Middle frontal gyrus (tissue), 1 donor: Measurements from ENCODE around the gene DLX1.
"Not testable (repeated sequence)": the region's sequence is repeated elsewhere in the genome, so short reads cannot be mapped to it uniquely, and the experiment has no call there.

Source experiments
- DNase-seq: peaks from one replicate; pipeline ENCODE4 v3.0.0-alpha.2; 2015; ENCODE audit warnings: low spot score; ENCODE audit errors: extremely low spot score

The DLX1 gene

DNA sequence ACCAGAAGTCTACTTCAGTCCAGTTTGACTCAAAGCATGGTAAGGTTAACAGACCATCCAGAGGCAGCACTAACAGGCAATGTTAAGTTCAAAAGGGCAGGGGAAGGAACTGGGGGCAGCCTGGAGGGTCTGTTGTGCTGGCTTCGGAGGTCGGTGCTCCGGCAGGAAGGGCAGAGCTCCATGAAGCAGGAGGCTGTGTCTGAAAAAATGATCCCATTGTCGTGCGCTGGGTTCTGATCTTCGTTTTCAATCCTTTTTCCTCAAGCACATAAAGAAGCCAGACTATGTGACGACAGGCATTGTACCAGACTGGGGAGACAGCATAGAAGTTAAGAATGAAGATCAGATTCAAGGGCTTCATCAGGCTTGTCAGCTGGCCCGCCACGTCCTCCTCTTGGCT, 21.9 kb upstream of the DLX1 start:
- no peak for DNase-seq

DNA sequence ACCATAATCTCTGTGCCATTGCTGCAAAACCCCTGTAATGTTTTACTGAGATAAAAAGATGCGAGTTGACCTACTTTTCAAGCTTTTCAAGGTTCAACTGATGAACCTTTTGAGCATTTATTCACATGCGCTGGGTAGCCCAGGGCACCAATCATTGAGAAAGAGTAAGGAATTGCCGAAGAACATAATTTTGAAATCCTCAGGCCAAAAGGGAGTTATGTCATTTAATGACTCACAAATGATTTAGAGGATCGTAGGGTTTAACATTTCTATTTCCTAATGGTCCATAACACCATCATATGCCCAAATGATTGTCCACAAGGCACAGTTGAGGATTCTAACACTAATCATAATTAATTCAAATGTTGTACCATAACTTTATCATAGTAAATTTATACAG, 20.2 kb upstream of the DLX1 start:
- no peak for DNase-seq

DNA sequence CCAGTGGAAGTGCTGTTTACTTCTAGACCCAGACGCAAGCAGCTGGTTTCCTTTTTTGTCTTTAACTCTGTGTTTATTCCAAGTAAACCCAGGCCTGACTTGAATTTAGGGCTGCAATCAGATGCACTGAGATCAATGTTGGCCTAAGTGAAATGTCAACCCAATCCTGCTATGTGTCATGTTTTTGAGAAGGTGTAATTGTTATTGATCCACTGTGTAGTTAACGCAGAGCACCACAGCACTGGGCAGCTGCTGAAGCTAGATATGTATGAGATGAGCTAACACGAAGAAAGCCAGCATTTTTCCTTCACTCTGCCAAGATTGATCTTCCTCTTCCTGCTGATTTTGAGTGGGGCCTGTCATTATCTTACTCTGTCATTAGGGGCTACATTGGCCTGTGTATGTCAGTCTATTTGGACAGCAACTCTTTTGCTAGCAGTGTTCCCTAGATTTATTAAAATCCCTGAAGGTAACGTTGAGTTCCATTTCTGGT, 18.9 kb upstream of the DLX1 start:
- no peak for DNase-seq

DNA sequence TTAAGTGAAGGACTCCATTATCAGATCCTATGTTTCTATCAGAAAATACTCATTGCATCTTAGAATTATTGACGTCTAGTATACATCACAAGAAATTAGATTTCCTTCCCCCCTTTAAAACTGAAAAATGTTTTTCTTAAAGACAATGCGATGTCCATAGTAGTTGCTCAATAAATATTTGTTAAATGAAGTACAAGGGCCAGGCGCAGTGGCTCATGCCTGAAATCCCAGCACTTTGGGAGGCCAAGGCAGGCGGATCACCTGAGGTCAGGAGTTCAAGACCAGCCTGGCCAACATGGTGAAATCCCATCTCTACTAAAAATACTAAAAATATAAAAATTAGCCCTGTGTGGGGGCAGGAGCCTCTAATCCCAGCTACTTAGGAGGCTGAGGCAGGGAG, 17.4 kb upstream of the DLX1 start:
- not testable (repeated sequence) for DNase-seq

DNA sequence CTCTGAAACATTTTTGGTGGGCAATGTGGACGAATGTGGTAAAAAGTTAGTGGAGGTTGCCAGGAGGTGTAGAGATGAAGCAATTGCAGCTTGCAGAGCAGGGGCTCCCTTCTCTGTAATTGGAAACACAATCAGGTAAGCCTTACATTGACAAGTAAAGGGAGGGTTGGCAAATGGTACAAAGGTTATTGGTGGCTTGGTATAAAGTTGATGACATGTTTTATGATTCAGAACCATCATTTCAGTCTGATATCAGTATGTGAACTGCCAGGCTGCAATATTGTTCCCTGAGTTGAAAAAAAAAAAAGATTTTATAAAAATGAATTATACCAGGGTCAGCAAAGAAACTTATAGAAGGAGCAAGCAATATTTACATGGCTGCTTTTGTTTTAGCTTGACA, 14.4 kb upstream of the DLX1 start:
- no peak for DNase-seq

DNA sequence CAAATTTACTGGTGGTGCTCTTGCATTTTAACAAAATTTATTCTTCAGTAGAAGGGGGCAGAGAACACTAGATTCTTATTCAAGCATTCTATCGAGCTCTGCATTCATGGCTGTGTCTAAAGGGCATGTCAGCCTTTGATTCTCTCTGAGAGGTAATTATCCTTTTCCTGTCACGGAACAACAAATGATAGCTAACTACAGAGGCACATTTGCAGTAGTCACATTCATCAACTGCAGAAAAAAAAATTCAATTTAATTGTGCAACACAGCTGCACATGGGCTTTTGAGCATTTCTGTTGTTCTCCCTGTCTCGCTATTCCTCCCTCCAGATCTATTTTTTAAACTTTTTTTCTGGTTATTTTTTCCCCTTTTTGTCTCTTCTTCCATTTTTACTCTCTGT, 13.0 kb upstream of the DLX1 start:
- DNase-seq, result no peak

DNA sequence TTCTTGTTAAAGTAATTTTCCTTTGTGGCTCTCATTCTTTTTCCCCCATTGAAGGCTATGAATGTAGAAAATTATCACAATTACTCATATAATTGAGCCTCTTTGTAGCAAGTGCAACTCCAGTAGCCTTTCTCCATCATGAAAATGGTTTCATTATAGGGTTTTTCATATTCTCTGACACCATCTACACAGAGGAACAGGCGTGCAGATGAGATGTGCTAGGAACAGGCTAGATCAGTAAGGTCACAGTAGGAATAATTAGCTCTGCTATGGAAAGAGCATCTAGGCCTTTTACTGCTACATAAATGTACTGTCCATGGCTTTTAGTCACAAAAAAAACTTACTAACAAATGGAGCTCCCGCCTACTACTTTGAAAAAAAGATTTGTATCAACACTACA, 12.6 kb upstream of the DLX1 start:
- DNase-seq, result no peak

DNA sequence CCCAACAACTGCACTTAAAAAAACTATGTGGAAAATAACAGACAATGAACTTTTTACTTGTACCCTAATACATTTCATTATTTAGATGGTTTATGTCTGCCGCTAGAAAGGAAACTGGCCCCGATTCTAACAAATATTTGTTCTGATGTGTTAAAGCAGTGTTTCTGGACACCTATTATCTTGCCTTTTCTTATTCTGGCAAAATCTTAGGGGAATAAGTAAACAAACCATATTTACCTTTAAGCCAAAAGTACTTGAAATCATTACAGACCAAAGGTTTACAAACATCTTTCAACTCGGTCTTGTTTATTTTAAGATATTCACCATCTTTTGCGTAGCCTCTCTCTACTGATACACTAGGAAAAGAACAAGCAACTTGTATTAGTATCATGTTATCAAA, 11.8 kb upstream of the DLX1 start:
- DNase-seq, result no peak

DNA sequence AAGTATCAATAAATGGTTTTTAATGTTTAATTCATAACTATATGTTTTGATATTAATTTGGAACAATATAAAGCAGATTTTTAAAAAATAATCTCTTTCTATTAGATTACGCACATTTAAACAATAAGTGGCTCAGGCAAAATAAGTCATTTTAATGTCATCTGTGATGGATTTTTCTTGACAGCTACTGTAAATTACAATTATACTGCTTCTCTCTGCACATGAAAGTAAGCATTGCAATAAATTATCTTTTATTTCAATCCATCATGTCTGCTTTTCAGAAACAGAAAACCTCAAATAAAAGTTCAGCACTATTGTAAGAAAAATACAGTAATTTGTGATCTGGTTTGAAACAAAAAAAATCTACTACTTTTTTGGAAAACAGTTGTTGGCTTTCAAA, 11.1 kb upstream of the DLX1 start:
- DNase-seq, result no peak

DNA sequence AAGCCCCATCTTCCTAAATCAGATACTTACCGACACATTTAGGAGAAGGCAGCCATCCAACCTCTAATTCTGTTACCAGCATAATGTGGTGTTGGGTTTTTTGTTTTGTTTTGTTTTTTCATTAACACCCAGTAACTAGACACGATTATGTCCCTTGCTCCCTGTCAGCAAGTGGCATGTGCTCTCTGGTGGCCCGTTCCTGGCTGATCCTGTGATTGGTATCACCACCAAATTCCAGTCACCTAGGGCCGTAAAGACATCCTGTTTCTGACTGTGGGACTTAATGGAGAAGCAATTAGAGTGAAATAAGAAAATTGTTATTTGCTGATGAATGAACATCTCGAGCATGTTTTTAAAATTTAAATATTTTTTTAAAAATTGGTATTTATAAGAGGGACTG, 5.9 kb upstream of the DLX1 start:
- no peak for DNase-seq

DNA sequence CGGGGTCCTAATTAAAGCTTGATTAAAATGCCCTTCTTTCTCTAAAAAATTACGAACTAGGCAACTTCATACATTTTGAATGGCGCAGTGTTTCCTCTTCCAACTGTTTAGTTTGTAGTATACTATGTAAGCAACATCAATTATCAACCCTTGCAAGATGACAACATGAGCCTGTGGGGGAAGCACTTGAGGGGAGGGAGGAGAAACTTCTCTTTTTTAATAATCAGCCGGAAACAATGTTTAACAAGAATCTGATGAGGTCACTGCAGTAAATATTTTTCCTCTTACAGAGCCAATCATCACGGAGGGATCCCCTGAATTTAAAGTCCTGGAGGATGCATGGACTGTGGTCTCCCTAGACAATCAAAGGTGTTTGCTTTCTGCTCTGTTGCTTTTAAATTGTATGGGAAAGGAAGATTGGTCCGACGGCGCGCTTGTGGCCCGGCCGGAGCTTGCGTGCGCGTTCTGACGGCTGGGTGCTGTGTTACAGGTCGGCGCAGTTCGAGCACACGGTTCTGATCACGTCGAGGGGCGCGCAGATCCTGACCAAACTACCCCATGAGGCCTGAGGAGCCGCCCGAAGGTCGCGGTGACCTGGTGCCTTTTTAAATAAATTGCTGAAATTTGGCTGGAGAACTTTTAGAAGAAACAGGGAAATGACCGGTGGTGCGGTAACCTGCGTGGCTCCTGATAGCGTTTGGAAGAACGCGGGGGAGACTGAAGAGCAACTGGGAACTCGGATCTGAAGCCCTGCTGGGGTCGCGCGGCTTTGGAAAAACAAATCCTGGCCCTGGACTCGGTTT, 5.3 kb upstream of the DLX1 start:
- DNase-seq, result no peak

DNA sequence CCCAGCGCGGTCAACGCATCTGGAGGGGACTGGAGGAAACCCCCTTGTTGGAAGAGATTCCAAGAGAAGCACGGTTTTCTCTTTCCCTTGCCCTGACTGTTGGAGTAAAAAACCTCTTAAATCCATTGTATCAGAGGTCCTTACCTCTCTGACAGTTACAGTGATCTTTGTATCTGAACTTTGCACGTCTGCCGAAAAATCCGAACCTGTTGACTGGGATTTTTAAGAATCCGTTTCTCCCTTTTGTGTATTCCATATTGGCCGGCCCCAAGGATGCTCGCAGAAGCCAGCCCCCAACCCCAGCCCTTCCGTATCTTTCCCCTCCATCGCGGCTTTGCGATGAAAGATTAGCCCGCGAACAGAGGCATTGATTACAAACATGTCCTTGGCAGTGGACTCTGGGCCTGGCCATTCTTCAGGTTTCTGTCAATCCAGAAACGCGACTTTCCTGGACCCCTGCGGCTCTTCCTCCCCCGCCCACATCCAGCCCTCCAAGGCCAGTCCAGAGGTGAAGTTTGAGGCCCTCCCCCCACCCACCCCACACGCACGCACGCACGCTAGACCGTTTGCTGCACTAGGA, 4.6 kb upstream of the DLX1 start:
- DNase-seq, result no peak

DNA sequence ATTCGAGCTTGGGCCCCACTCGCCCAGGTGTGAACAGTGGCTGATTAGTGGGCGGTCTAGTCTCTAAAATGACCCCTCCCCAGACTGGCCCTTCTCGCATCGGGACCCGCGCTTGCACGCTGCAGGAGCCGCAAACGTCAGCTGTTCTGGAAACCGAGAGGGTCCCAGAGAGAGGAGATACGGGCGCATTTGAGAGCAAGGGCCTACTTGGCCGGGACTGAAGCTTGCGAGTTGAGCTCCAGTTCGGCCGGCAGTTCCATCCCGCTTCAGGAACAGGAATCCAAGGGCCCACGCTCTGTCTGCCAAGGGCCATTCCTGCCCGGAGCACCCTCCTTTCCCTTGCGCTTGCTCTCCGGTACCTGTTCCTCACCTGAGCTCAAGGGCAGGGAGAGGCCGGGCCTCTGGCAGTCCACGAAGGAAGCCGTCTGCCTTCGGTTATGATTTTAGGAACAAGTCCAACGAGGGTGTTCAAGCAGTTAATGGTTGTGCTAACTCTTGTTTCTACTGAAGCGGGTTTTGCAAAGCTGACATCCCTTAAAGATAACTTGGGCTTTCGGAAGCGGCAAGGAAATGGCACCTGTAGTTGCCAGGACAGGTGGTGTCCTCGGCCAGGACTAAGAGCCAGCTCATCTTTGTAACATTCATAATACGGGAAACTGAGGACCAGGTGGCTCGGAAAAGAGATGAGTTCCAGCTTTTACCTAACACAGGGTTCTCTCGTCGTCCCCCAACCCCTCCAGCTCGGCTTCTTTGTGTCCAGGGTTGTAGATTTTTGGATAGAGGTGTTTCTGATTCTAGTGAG, 3.9 kb upstream of the DLX1 start:
- DNase-seq, result no peak

DNA sequence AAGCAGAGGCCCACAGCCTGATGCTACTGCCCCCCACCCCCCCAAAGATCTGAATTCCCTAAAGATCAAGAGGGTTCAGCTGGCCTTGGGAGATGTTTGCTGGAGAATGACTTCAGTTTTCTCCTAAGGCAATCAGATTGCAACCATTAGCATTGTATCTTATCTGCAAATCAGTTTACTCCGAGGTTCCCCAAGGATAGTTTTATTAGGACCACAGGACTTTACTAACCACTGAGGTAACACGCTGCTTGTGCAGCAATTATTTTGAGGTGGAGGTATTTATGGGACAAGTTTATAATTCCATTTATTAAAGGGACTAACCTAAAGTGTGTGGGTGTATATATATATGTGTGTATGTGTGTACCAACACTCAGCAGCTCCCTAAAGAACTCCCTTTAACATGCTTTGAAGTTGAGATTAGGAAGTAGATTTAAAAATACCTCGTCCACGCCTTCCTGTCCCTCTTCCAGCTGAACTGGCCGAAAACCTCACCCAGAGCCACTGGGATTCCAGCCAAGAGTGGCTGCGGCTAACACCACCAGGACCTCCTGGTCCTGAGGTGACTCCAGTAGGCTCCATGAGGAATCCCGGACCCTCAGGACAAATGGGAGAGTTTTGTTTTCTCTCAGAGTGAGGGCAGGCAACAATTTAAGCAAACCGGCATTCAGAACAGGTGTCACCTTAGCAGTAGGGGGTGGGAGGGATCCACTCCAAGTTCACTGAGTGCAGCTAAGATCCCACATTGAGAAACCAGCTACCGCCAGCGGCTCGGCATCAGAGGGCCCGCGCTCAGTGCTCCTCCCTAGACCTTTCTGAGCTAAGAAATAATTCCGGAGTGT, 3.0 kb upstream of the DLX1 start:
- DNase-seq, result no peak

DNA sequence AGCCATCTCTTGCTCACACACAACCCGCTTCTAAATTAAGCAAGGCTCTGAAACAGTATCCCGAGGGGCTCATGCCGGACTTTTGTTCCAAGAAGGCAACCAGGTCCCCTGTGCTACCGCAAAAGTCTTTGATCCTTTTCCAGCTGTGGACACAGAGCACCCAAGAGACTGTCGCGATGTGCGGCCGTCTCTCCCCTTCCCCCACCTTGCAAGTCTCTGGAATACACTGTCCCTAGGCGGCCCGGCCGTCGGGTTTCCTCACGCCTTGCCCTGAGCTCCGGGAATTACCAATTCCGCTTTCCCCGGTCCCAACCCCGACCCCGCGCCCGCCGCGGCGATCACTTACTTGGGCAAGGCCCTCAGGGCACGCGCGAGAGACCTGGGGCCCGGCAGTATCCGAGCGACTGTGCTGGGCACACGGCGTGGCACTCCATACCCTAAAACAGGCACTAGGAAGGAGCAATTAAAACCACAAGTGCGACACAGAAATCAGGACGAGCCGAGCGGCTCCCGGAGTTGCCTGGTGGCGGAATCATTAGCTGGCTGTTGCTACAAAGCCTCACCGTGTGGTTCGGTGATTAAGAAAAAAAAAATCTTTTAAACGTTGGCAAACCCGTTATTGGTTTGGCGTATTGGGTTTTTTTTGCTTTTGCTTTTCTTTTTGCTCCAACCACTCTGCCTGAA, 2.2 kb upstream of the DLX1 start:
- DNase-seq, result no peak

DNA sequence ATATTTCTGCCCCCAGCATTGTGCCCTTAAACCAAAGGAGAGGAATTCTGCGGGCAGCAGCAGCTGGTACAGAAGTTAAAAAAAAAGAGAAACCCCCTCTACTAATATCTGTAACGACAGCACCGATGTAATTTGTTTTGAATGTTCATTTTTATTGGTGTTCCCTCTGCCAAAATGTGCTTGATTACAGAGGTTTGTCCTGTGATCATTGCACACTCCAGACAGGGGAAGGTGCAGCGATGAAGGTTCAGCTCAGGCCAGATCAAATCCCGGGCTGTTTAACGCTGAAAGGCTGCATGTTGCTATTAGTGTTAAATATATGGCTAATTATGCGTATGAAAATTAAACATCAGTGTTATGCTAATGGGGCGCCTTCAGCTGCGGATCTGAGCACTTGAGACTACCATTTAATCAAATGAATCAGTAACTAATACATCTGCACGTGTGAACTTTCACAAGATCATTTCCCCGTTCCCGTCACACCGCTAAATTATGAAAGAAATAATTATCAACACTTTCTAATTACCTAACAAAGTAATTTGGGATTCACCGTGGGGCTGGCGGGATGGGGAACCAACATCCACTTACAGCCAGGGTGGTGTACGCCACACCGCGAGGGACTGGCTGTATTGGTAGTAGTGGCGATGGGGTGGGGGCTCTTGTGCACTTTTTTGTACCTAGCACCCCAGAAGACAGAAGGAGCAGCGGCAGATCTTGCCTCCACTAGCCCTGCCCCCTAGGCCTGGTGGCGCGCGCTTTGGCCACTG, 1.5 kb upstream of the DLX1 start:
- no peak for DNase-seq

DNA sequence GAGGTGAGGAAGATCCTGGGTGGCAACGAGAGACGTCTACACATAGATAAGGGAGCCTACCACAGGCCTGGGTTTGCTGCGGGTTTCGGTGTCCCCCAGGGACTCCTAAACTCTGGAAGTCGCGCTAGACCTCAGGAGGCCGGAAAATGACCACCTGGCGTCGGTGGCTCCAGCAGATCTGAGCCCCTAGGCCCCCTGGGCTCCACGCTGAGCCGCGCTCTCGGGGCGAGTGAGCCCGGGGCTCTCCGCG, 987 bp upstream of the DLX1 start:
- no peak for DNase-seq

DNA sequence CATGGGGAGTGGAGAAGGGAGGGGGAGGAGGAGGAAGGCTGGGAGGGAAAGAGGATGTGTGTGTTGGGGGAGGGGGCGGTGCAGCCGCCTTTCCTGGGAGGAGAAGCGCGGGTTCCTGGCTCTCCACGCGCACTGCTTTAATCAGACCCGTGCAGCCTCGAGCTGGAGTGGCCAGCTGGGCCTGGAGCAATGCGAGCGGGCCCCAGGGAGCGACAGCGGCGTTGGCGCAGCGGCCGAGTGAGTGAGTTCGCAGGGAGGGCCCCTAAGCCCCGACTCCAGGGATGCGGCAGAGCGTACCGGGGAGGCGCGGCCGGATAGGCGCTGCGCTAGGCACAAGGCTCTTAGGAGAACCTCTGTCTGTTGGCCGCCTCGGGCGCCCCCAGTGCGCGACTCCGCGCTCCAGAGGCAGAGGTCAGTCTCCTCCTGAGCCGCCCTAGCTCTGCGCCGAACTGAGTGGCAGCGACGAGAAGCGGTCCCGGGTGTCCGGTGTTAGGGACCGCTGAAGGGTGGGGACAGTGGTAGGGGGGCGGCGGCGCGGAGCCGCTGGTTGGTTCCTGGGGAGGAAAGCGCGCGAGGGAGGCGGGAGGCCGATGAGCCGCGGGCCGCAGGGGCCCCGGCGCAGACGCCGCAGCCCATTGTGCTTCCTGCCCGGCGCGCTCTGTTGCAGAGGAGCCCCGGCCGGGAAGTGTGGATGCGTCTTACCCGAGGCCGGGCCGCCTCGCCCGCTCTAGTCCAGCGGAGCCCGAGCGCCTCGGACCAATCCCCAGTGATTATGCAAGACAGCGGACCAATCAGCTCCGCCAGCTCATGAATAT, 455 bp upstream of the DLX1 start:
- DNase-seq, result peak; percentile 72
